Activated CD8-positive, alpha-beta memory T cell treated with anti-CD3 and anti-CD28 coated beads, Interleukin-2, amount 50 U/mL, for 24 hours (primary cell): ENCODE data around the gene XXYLT1.
"Not testable (repeated sequence)": the region's sequence is repeated elsewhere in the genome, so short reads cannot be mapped to it uniquely, and the experiment has no call there.

Source experiments
- DNase-seq: peaks from one replicate; pipeline ENCODE4 v3.0.0-alpha.2; 2020; ENCODE audit errors: extremely low read depth

The XXYLT1 gene

GRCh38 chr3:195112361-195112791 is 158.6 kb downstream of the XXYLT1 start:
- no peak for DNase-seq

DNA sequence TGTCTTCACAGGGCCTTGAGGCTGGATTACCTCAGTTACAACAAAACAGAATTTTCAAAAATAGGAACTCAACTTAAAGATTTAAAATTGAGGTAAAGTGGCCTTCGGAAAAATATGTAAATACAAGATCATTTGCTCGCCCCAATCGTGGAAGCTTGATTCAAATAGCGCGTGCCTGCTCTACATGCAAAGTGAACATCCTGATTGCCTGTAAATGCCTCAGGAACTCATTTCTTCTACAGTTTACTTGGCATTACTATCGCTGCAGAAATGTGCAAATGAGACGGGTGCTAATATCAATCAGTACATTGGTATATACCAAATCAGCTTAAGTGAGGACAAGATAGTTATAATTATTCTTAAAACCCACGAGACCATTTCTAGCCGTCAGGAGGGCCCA is 159.2 kb downstream of the XXYLT1 start:
- DNase-seq: no peak

GRCh38 chr3:195111319-195111705 is 159.6 kb downstream of the XXYLT1 start:
- DNase-seq: no peak

DNA sequence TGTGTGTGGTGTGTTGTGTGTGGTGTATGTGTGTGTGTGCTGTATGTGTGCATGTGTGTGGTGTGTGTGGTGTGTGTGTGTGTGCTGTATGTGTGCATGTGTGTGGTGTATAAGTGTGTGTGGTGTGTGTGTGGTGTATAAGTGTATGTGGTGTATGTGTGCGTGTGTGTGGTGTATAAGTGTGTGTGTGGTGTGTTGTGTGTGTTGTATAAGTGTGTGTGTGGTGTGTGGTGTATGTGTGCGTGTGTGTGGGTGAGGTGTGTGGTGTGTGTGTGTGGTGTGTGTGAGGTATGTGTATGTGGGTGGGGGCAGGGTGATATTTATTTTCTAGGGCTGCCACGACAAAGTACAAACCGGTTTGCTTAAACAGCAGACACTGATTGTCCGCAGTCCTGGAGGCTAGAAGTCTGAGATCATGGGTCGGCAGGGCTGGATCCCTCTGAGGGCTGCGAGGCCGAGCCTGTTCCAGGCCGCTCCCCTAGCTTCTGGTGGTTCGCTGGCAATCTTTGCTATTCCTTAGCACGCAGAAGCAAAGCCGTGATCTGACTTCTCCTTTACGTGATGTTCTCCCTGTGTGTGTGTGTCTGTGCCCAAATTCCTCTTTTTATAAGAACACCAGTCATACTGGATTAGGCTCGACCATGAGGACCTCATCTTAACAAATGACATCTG is 160.2 kb downstream of the XXYLT1 start:
- DNase-seq: no peak

GRCh38 chr3:195109098-195109657 is 161.8 kb downstream of the XXYLT1 start:
- DNase-seq: no peak

DNA sequence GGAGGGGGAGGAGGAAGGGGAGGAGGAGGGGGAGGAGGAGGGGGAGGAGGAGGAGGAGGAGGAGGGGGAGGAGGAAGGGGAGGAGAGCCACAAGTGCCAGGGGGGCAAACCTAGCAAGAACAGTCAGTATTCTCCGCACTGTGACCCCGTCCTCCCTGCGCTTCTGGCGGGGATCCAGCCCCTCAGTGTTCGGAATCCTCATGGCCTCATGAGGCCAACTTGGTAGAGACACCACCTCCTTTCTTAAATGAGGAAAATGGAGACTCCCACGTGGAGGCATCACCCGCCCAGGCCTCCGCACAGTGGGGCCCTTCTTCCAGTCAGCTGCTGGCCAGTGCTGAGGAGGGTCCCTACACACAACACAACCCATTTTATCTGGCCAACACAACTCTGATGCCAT is 163.4 kb downstream of the XXYLT1 start:
- no peak for DNase-seq

DNA sequence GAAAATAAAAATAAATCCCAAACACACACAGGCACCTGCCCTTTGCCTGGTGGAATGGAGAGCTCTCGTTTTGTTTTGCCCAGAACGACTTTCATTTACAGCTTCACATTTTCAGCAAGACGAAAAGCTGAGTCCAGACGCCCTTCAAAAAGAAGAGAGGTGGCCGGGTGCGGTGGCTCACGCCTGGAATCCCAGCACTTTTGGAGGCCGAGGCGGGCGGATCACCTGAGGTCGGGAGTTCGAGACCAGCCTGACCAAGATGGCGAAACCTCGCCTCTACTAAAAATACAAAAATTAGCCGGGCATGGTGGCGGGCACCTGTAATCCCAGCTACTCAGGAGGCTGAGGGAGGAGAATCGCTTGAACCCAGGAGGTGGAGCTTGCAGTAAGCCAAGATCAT is 163.9 kb downstream of the XXYLT1 start:
- not testable (repeated sequence) for DNase-seq

DNA sequence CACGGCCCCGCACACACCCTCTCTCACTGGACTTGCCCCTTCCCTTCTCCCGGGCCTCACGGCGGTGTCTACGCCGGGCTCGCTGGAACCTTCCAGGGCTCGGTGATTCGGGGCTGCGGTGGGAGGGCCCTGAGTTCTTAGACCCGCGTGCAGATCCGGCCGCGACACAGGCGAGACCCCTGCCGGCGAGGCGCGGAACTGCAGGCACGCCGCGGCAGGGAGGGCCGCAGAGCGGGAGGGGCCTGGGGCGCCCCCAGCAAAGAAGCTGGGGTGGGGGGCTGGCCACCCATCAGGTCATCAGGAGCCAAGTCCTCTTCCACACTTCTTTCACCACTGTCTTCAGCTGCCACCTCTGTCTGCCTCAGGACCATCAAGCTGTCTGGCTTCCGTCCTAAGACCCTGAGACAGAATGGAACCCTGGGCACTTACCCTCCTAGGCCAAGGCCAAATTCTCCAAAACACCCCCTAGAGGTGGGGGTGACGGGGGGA is 164.5 kb downstream of the XXYLT1 start:
- DNase-seq: peak; percentile 29

DNA sequence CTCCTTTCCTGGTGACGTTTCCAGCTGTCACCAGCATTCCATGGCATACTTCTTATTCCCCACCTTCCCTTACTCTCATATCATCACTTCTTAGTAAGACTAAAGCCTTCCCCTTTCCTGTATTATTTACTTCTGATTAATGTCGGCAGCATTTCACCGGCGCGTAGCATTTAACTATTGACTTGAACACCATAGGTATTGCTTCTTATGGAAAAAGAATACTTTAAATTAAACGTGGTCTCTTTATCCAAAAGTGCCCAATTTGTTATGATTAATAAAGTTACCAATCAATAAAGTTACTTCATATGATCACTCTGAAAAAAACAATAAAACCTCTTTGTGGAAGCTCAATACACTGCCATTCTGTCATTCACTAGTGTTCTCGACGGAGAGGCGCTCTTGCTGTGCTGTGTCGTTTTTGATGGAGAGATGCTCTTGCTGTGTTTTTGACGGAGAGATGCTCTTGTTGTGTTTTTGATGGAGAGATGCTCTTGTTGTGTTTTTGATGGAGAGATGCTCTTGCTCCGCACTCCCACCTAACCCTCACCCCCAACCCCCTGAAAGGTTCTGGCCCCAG is 165.0 kb downstream of the XXYLT1 start:
- no peak for DNase-seq

DNA sequence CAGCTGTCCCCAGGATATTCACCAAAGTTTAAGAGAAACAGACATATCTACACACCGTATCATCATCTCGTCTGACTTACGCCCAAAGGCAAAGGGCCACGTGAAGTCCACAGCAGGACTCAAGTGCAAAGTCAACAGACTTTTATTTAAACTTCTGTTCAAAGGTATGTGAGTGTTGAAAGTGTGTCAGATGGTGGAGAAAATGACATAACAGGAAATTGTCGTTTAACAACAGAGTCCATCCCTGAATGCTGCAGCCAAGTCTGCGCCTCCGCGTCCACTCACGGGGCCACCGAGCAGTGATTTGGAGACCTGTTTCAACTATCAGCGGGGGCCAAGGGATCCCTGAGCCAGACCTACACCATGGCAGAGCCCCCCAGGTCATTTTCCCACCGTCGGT is 165.6 kb downstream of the XXYLT1 start:
- no peak for DNase-seq

DNA sequence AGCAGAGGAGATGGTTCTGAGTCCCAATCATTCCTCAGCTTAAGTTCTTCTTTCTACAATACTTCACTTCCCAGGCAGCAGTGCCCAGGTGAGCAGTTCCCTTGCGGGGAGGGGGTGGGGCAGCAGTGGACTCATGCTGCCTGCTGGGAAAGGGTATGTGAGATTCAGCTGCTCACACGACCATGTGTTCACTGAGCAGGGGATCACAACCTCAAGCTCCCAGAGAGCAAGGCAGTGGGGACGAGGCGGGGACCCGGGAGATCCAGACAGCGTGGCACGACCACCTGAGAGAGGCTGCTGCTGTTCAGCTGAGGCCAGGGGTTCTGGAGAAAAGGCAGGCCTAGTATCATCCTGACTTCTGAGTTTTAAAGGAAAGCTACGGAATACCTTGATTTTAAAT is 166.6 kb downstream of the XXYLT1 start:
- DNase-seq: no peak

DNA sequence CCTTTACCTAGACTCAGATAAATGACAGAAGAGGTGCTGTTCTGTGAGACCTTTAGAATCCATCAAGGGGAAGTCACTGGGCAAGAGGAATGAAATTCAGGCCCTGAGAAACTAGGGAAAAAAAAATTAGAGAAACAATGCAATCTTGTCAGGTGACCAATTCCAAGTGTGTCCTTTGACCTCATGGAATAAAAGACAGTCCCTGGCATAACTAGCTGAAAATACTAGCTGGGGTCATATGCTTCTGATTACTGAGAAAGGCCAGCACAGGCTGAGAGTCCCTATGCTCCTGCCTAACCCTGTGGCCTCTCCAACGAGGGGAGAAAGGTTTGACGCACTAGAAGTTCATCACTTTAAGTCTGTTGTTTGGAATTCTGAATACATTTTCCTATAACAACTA is 167.3 kb downstream of the XXYLT1 start:
- DNase-seq: no peak

DNA sequence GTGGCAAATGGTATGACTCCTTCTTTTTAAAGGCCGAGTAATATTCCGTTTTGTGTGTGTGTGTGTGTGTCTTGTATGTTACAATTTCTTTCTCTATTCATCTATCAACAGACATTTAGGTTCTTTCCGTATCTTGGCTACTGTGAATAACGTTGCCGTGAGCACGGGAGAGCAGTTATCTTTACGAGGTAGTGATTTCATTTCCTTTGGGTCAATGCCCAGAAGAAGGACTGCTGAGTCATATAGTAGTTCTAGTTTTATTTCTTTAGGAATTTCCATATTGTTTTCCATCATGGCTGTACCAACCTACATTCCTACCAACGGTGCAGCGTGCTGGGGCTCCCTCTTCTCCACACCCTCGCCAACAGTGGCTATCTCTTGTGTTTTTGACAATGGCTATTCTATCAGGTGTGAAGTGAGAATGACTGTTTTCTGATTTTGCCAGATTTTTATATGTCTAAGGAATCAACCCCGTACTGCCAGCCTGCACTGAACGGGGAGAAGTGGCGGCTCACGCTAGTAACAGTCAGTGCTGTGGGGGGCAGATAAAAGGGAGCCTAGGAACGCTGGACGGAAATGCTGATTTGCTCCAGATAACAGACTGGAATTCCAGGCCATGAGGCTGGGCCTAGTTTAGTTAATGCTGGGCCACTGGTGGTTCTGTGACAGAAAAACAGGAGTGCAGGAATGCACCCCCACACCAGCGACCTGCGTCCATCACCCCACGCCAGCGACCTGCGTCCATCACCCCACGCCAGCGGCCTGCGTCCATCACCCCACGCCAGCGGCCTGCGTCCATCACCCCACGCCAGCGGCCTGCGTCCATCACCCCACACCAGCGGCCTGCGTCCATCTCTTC is 168.1 kb downstream of the XXYLT1 start:
- no peak for DNase-seq

- DNase-seq: no peak
Measured at GRCh38 chr3:195101927-195102608, 168.9 kb downstream of the XXYLT1 start.

- DNase-seq: no peak
Measured at GRCh38 chr3:195101001-195101583, 169.9 kb downstream of the XXYLT1 start.

DNA sequence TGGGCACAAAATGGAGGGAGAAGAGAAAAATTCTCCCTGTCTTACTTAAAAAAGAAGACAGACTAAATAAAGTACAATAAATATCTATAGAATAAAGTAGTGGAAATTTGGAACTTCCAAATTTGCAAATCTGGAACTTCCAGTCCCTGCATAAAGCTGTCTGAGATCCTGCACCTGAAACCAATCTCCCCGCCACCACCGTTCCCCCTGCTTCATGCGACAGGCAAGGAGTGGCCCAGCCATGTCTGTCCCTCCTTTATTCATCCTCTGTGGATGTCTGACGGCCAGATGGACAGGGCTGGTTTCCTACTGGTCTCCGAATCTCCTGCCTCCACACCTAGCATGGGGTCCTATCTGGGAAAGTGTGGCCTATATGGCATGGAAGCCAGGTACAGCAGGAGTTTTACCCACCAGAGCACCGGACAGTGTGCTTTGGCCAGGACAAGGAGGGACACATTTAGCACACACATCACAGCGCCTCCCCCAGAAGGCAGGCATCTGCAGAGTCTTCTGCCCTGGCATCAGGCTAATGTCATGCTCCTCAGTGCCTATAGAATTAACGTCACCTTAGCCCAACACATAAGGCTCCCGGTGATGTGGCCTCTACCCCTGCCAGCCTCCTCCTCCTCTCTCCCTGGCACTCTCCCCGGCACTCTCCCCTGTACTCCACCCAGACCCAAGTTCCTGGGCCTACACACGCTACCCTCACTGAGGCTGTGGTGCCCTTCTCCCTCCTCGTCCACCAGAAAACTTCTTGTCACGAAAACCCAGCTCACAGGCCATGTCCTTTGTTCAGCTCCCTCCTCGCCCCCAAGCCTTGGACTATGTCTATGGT is 170.8 kb downstream of the XXYLT1 start:
- no peak for DNase-seq

- no peak for DNase-seq
Measured at GRCh38 chr3:195098741-195099525, 172.0 kb downstream of the XXYLT1 start.

- no peak for DNase-seq
Measured at GRCh38 chr3:195097331-195098255, 173.4 kb downstream of the XXYLT1 start.
